Ishikawa (cell line): Measurements from ENCODE around the gene EDC3.

Experiments used
- CEBPB ChIP-seq: IDR thresholded peaks from 2 replicates; pipeline ENCODE4 v1.6.1; 2012
- CREB1 ChIP-seq: IDR thresholded peaks from 2 replicates; pipeline ENCODE4 v1.6.1; 2012; ENCODE audit warnings: low read depth
- EGR1 ChIP-seq: IDR thresholded peaks from 2 replicates; pipeline ENCODE4 v1.6.1; 2012
- EP300 ChIP-seq: IDR thresholded peaks from 2 replicates; pipeline ENCODE4 v1.6.1; 2012; ENCODE audit warnings: borderline replicate concordance
- FOXM1 ChIP-seq: IDR thresholded peaks from 2 replicates; pipeline ENCODE4 v1.6.1; 2012; ENCODE audit warnings: low read depth, borderline replicate concordance
- MAX ChIP-seq: IDR thresholded peaks from 2 replicates; pipeline ENCODE4 v1.6.1; 2012
- NFIC ChIP-seq: IDR thresholded peaks from 2 replicates; pipeline ENCODE4 v1.6.1; 2012
- RAD21 ChIP-seq: IDR thresholded peaks from 2 replicates; pipeline ENCODE4 v1.6.1; 2012; ENCODE audit warnings: low read depth
- REST ChIP-seq: IDR thresholded peaks from 2 replicates; pipeline ENCODE4 v1.6.1; 2012; ENCODE audit warnings: low read depth, mild to moderate bottlenecking
- TAF1 ChIP-seq: IDR thresholded peaks from 2 replicates; pipeline ENCODE4 v1.6.1; 2012; ENCODE audit warnings: low read depth, mild to moderate bottlenecking
- TCF12 ChIP-seq: IDR thresholded peaks from 2 replicates; pipeline ENCODE4 v1.6.1; 2012; ENCODE audit warnings: low read depth
- TEAD4 ChIP-seq: IDR thresholded peaks from 2 replicates; pipeline ENCODE4 v1.6.1; 2012
- USF1 ChIP-seq: IDR thresholded peaks from 2 replicates; pipeline ENCODE4 v1.6.1; 2012
- YY1 ChIP-seq: IDR thresholded peaks from 2 replicates; pipeline ENCODE4 v1.6.1; 2012; ENCODE audit warnings: low read depth
- ZBTB7A ChIP-seq: IDR thresholded peaks from 2 replicates; pipeline ENCODE4 v1.6.1; 2012; ENCODE audit warnings: low read depth

EDC3 gene

GRCh38 chr15:74664670-74665069 lies 31.2 kb downstream of the EDC3 start:
- TF ChIP-seq CREB1 (no peak), MAX (no peak), EP300 (no peak), REST (no peak), FOXM1 (no peak), EGR1 (no peak), TAF1 (no peak), NFIC (no peak)

- TF ChIP-seq CEBPB = no peak
- no peak for TF ChIP-seq CREB1
- TF ChIP-seq EGR1 = no peak
- TF ChIP-seq USF1 = no peak
- no peak for TF ChIP-seq NFIC
- no peak for TF ChIP-seq TEAD4
- TF ChIP-seq REST = no peak
- no peak for TF ChIP-seq EP300
- TF ChIP-seq RAD21 = no peak
- TF ChIP-seq ZBTB7A = no peak
- TF ChIP-seq FOXM1 = no peak
- TF ChIP-seq TCF12 = no peak
- no peak for TF ChIP-seq TAF1
- TF ChIP-seq MAX = no peak
These were observed 31.7 kb downstream of the EDC3 start for GRCh38 chr15:74664028-74664616.

GRCh38 chr15:74663303-74664027 lies 32.4 kb downstream of the EDC3 start:
- TF ChIP-seq TCF12 (no peak), TAF1 (no peak), MAX (no peak), FOXM1 (no peak), NFIC (no peak), RAD21 (no peak), ZBTB7A (no peak), REST (no peak), EP300 (no peak), USF1 (no peak), YY1 (no peak), EGR1 (no peak), TEAD4 (no peak), CEBPB (no peak), CREB1 (no peak)
